Measurements from ENCODE around the gene STOX2.

Gene STOX2

DNA sequence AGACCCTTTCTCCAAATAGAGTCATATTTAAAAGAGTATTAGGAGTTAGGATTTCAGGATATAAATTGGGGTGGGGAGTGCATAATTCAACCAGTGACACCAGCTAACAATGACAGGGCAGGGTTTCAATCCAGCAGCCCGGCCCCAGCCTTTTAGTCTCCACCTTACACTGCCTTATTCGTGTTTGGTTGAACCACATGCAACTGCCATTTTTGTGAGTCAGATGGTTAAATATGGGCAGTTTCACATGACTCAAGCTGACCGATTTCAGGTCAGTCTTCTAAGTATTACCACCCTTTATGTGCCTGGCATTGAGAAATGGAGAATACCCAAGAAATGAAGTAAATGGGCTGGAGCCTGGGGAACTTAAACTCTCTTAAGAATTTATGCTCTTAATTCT is 102.8 kb downstream of the STOX2 start:
- H3K27ac ChIP-seq, result no peak overlapping the region
- no peak for DNase-seq (ENCODE audit: low spot score)
- ChIA-PET CTCF (no interaction called here), POLR2A (ENCODE audit: low non-redundant PET) (no interaction called here)
- TF ChIP-seq, protein P1, sequence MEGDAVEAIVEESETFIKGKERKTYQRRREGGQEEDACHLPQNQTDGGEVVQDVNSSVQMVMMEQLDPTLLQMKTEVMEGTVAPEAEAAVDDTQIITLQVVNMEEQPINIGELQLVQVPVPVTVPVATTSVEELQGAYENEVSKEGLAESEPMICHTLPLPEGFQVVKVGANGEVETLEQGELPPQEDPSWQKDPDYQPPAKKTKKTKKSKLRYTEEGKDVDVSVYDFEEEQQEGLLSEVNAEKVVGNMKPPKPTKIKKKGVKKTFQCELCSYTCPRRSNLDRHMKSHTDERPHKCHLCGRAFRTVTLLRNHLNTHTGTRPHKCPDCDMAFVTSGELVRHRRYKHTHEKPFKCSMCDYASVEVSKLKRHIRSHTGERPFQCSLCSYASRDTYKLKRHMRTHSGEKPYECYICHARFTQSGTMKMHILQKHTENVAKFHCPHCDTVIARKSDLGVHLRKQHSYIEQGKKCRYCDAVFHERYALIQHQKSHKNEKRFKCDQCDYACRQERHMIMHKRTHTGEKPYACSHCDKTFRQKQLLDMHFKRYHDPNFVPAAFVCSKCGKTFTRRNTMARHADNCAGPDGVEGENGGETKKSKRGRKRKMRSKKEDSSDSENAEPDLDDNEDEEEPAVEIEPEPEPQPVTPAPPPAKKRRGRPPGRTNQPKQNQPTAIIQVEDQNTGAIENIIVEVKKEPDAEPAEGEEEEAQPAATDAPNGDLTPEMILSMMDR (conservative IDR thresholded peaks at IDR 0.05; ENCODE audit: low read depth), result no peak

DNA sequence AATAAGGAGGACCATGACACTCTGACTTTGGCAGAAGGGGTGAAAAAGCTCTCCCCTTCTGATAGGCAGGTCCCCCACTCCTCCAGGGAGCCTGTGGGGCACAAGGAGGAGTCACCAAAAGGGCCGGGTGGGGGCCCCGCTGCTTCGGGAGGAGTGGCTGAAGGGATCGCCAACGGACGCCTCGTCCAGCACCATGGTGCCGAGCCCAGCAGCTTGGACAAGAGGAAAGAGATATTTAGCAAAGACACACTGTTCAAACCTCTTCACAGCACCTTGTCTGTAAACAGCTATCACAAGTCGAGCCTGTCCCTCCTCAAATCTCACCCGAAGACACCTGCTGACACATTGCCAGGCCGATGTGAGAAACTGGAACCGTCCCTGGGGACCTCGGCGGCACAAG is 105.6 kb downstream of the STOX2 start:
- ChIA-PET POLR2A (ENCODE audit: low non-redundant PET) (no interaction called here), CTCF (no interaction called here)
- TF ChIP-seq, protein P1 (conservative IDR thresholded peaks at IDR 0.05; ENCODE audit: low read depth), result no peak
- no peak overlapping the region for H3K27ac ChIP-seq
- no peak for DNase-seq (ENCODE audit: low spot score)

DNA sequence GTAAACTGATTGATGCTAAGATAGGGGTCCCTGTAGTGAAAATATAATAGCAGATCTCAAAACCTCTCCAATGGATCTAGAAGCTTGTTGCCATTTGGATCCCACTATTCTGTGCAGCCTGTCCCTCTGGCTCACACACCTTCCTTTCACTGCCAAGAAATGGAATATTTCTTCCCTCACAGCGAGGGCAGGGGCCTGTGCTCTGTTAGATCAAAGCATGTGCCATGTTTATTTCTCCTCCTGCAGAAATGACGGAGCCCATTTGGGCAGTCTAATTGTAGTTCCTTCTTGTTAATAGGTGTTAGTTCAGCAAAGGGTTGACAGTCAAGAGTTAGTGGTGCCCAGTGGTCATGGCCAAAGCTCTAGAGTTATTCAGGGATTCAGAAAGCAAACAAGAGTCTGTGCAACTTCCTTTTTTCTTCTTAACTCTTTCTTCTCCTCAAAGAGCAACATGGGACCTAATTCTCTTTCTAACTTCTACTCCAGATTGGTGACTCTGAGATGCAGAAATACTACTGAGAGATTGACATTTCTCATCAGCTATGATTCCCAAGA is 106.8 kb downstream of the STOX2 start:
- CTCF ChIA-PET, result no interaction called here
- POLR2A ChIA-PET (ENCODE audit: low non-redundant PET), result no interaction called here
- TF ChIP-seq, protein P1 (conservative IDR thresholded peaks at IDR 0.05; ENCODE audit: low read depth), result no peak
- H3K27ac ChIP-seq, result no peak overlapping the region
- no peak for DNase-seq (ENCODE audit: low spot score)

DNA sequence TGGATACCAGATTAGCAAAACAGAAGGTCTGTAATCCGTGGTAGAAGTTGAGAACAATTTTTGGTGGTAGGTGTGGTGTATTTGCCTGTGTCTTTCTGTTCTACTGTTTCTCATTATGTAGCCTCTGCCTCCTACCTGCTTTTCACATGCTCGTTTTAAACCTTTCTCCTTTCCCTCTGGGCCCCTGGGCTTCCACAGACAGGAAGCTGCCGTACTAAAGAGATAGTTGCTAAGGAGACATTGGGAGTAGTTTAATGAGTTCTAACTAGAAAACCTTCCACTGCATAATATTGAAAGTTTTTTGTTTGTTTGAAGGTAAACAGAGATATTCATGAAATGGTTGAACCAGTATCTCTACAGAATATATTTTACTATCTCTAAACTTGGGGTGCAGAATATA is 107.8 kb downstream of the STOX2 start:
- CTCF ChIA-PET, result no interaction called here
- POLR2A ChIA-PET (ENCODE audit: low non-redundant PET), result no interaction called here
- DNase-seq (ENCODE audit: low spot score), result no peak
- TF ChIP-seq, protein P1 (conservative IDR thresholded peaks at IDR 0.05; ENCODE audit: low read depth), result no peak
- no peak overlapping the region for H3K27ac ChIP-seq

DNA sequence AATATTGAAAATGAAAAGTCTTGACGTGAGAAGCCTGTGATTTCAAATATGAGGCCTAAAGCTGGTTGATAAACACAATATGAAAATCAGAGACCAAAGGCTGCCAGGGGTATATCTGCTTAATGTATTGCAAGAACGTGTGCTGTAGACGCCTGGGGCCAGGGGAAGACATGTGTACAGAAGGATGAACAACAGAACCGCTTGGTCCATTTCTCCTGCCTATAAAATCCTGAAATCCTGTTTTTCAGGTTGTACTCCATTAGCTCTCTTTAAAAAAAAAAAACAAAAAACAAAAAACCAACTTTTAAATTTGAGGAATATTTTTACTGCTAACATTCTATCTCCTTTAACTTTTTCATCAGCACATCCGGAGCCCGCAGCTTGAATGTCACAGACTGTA is 109.2 kb downstream of the STOX2 start:
- TF ChIP-seq, protein P1 (conservative IDR thresholded peaks at IDR 0.05; ENCODE audit: low read depth), result no peak
- ChIA-PET CTCF (no interaction called here), POLR2A (ENCODE audit: low non-redundant PET) (no interaction called here)
- no peak overlapping the region for H3K27ac ChIP-seq
- DNase-seq (ENCODE audit: low spot score), result no peak

DNA sequence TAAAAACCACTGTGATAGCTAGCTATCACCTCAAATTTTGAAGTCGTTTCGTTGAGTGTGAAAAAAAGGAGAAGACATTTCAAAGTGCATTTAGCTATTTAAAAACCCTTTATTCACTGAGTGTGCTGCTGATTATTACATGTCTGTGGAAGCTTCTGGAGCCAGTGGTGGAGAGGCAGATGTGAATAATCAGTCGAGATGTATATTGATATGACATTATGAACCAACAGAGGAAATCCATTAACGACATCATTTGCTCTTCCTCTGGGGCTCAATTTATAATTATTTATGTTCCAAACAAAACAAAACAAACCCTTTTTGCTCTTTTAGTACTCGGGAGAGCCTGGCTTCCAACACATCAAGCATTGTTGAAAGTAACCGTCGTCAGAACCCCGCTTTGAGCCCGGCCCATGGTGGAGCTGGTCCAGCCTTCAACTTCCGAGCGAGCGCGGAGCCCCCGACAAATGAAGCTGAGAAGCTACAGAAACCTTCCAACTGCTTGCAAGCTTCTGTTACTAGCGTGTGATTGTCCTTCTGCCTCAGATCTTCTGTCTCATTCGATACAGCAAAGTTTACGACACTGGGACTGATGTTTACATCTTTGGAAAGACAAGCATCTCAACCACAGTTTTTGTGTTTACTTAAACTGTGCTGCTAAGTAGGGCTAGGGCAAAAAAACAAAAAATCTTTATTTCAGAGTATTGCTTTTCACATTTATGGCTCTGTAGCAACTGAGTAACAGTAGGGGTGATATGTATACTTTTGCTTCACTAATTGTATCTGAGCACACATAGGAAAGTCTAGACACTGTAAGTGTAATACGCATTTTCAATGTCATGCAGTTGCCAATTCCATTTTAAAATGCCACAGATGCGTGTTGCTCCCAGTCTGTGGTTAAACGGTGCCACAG is 111.9 kb downstream of the STOX2 start:
- TF ChIP-seq, protein P1 (conservative IDR thresholded peaks at IDR 0.05; ENCODE audit: low read depth), result no peak
- CTCF ChIA-PET, result no interaction called here
- DNase-seq (ENCODE audit: low spot score), result no peak
- POLR2A ChIA-PET (ENCODE audit: low non-redundant PET), result no interaction called here
- H3K27ac ChIP-seq, result no peak overlapping the region

Measured in RWPE1 (cell line).